CD4-positive, alpha-beta T cell (primary cell): Measurements from ENCODE around the gene LRRC8E. TPM values are rescaled to one million over a fixed set of nuclear protein-coding genes. Genes with fewer than 3 reads are reported as not detected.

ENCODE experiments used
- ATAC-seq: fragments of 200-7000 bp; cut with Tn5 transposase; one replicate; pipeline ENCODE4 v1.10.0; 2022; ENCODE audit warnings: mild to moderate bottlenecking; ENCODE audit not compliant: poor library complexity
- CTCF ChIA-PET: fragments of 350-600 bp; sonication (Branson Sonifier 250); formaldehyde crosslinking; loops from one replicate; lab custom pipeline; 2021; ENCODE audit warnings: antibody characterized with exemption, inconsistent platforms; lab: Charles Lee
- POLR2A ChIA-PET: fragments of 350-600 bp; sonication (Branson Sonifier 250); formaldehyde crosslinking; loops from one replicate; lab custom pipeline; 2021; ENCODE audit warnings: antibody characterized with exemption, inconsistent platforms; lab: Charles Lee
- DNase-seq, 14 experiments: peaks; one replicate each; pipeline ENCODE4 v3.0.0-alpha.2; 2013 to 2020; ENCODE audit warnings: mixed read lengths in 2 of 14
- H3K27ac ChIP-seq, 2 donors: one replicate each; pipeline versions ENCODE4 v1.5.1 to v1.7.0; 2013; ENCODE audit warnings: low read length in 2 of 2, low read depth in 1 of 2, mild to moderate bottlenecking in 1 of 2
- H3K27me3 ChIP-seq, 2 experiments: 1 replicate in 1 of 2; 2 replicates in 1 of 2; pipeline versions ENCODE4 v1.6.1 to v1.7.0; 2013; ENCODE audit warnings: low read length in 2 of 2, control low read depth in 1 of 2, mild to moderate bottlenecking in 1 of 2, moderate library complexity in 1 of 2; ENCODE audit not compliant: insufficient read depth in 2 of 2, control insufficient read depth in 1 of 2
- H3K36me3 ChIP-seq: one replicate; pipeline ENCODE4 v1.6.1; 2013; ENCODE audit warnings: low read length, control low read depth; ENCODE audit not compliant: insufficient read depth
- H3K4me1 ChIP-seq: one replicate; pipeline ENCODE4 v1.6.1; 2013; ENCODE audit warnings: low read length, control low read depth; ENCODE audit not compliant: insufficient read depth
- H3K4me3 ChIP-seq: one replicate; pipeline ENCODE4 v1.5.1; 2013; ENCODE audit warnings: mild to moderate bottlenecking, low read length, moderate library complexity
- H3K9me3 ChIP-seq, 2 experiments: 1 replicate in 1 of 2; 2 replicates in 1 of 2; pipeline versions ENCODE4 v1.6.1 to v1.7.0; 2013; ENCODE audit warnings: low read length in 2 of 2, mild to moderate bottlenecking in 2 of 2, control low read depth in 1 of 2, moderate library complexity in 1 of 2; ENCODE audit not compliant: control insufficient read depth in 1 of 2, insufficient read depth in 1 of 2
- H3K27ac Mint-ChIP-seq: one replicate; pipeline ENCODE4 v1.8.0; 2020; ENCODE audit warnings: mixed read lengths
- H3K27me3 Mint-ChIP-seq: one replicate; pipeline ENCODE4 v1.8.0; 2021; ENCODE audit warnings: mixed read lengths
- H3K36me3 Mint-ChIP-seq: one replicate; pipeline ENCODE4 v1.8.0; 2021; ENCODE audit warnings: low read depth, mixed read lengths
- H3K4me1 Mint-ChIP-seq: one replicate; pipeline ENCODE4 v1.8.0; 2021; ENCODE audit warnings: low read depth, mixed read lengths
- H3K4me3 Mint-ChIP-seq: one replicate; pipeline ENCODE4 v1.8.0; 2020; ENCODE audit warnings: mild to moderate bottlenecking, mixed read lengths
- H3K9me3 Mint-ChIP-seq: one replicate; pipeline ENCODE4 v1.8.0; 2020; ENCODE audit warnings: mixed read lengths
- CTCF ChIP-seq: fragments of 200-600 bp; IDR thresholded peaks from one replicate; pipeline ENCODE4 v1.8.0; 2022; ENCODE audit warnings: antibody characterized with exemption, mild to moderate bottlenecking
- intact Hi-C, 2 experiments: fragments of 100-400 bp; cut with DNase I in 1 of 2; cut with micrococcal nuclease in 1 of 2; formaldehyde crosslinking; loops; one replicate each; pipeline versions ENCODE4 v1.15.1 to v1.9.0; 2023 to 2025; cut with DNase I, micrococcal nuclease
- total RNA-seq, 174 experiments: library from RNA in 2 of 174; stranded (reverse) in 2 of 174; gene quantifications; one replicate each; pipeline ENCODE4 v1.2.3 and lab custom pipeline; 2021 to 2026

The LRRC8E gene
- total RNA-seq, 2 experiments from 2014 or later: not detected

- Histone ChIP-seq H3K4me1 (peaks cover 5% of the 10 kb centered on the region), H3K36me3 (peaks cover 74% of the 10 kb centered on the region), H3K27ac (no peak overlapping the region), H3K9me3 (no peaks in the 10 kb centered on the region), H3K4me3 (no peak overlapping the region), H3K27me3 (no peaks in the 10 kb centered on the region)
- H3K4me3 Mint-ChIP-seq: no peak overlapping the region
- DNase-seq (no peak), ATAC-seq (no peak)
- intact Hi-C loops: no loop called here
- H3K9me3 Mint-ChIP-seq: no peaks in the 10 kb centered on the region
- no peak for TF ChIP-seq CTCF
- POLR2A ChIA-PET: no interaction called here
- CTCF ChIA-PET: no interaction called here
- peaks cover 6% of the 10 kb centered on the region for H3K4me1 Mint-ChIP-seq
- no peaks in the 10 kb centered on the region for H3K27me3 Mint-ChIP-seq
- H3K36me3 Mint-ChIP-seq: peaks cover 60% of the 10 kb centered on the region
- no peak overlapping the region for H3K27ac Mint-ChIP-seq
Measured at GRCh38 chr19:7933411-7933810, 45.1 kb downstream of the LRRC8E start.

- Mint-ChIP-seq H3K36me3 (peaks cover 62% of the 10 kb centered on the region), H3K4me3 (no peak overlapping the region), H3K9me3 (no peaks in the 10 kb centered on the region), H3K27ac (no peak overlapping the region), H3K4me1 (peaks cover 8% of the 10 kb centered on the region), H3K27me3 (no peaks in the 10 kb centered on the region)
- Histone ChIP-seq H3K27ac (no peak overlapping the region), H3K9me3 (no peaks in the 10 kb centered on the region), H3K36me3 (peaks cover 78% of the 10 kb centered on the region), H3K27me3 (no peaks in the 10 kb centered on the region), H3K4me3 (no peak overlapping the region), H3K4me1 (peaks cover 5% of the 10 kb centered on the region)
- no peak for ATAC-seq
- DNase-seq: no peak
- intact Hi-C loops: no loop called here
- CTCF ChIA-PET: interaction anchor here (1.8 kb wide), 1 partner anchor 387 kb away, joined by 3 read pairs; the partner anchor contains the start of genes NDUFA7 and RPS28
- no peak for TF ChIP-seq CTCF
- POLR2A ChIA-PET: interaction anchor here (0.6 kb wide), 1 partner anchor 123 kb away, joined by 3 read pairs; no protein-coding TSS in a partner anchor
Measured at GRCh38 chr19:7933828-7934725, 45.8 kb downstream of the LRRC8E start.

- H3K4me3 Mint-ChIP-seq: no peak overlapping the region
- no peaks in the 10 kb centered on the region for H3K27me3 ChIP-seq
- POLR2A ChIA-PET: interaction anchor here (0.6 kb wide), 1 partner anchor 123 kb away, joined by 3 read pairs; no protein-coding TSS in a partner anchor
- no peak overlapping the region for H3K4me3 ChIP-seq
- H3K9me3 ChIP-seq: no peaks in the 10 kb centered on the region
- peaks cover 4% of the 10 kb centered on the region for H3K4me1 Mint-ChIP-seq
- H3K27ac Mint-ChIP-seq: no peak overlapping the region
- CTCF ChIA-PET: interaction anchor here (1.8 kb wide), 1 partner anchor 386 kb away, joined by 3 read pairs; the partner anchor contains the start of genes NDUFA7 and RPS28
- no peak for DNase-seq
- no peaks in the 10 kb centered on the region for H3K4me1 ChIP-seq
- H3K36me3 Mint-ChIP-seq: peaks cover 58% of the 10 kb centered on the region
- no peaks in the 10 kb centered on the region for H3K27me3 Mint-ChIP-seq
- H3K9me3 Mint-ChIP-seq: no peaks in the 10 kb centered on the region
- H3K36me3 ChIP-seq: peaks cover 81% of the 10 kb centered on the region
- no peak for TF ChIP-seq CTCF
- ATAC-seq: no peak
- intact Hi-C loops: no loop called here
- H3K27ac ChIP-seq: no peak overlapping the region
Measured at GRCh38 chr19:7934766-7935165, 46.5 kb downstream of the LRRC8E start.
